Stimulated activated CD8-positive, alpha-beta memory T cell treated with anti-CD3 and anti-CD28 coated beads, Interleukin-7, amount 100 ng/mL, for 1 hour (primary cell): ENCODE data around the gene WNT1.
A peak's percentile ranks its signal among the peaks of the same experiment; 100 is the strongest.

Experiments
- DNase-seq, 2 donors: peaks; one replicate each; pipeline ENCODE4 v3.0.0-alpha.2; 2020; ENCODE audit warnings: low read depth in 2 of 2

Gene WNT1

GRCh38 chr12:48980953-48981756 is 3.0 kb downstream of the WNT1 start:
- DNase-seq, result no peak

DNA sequence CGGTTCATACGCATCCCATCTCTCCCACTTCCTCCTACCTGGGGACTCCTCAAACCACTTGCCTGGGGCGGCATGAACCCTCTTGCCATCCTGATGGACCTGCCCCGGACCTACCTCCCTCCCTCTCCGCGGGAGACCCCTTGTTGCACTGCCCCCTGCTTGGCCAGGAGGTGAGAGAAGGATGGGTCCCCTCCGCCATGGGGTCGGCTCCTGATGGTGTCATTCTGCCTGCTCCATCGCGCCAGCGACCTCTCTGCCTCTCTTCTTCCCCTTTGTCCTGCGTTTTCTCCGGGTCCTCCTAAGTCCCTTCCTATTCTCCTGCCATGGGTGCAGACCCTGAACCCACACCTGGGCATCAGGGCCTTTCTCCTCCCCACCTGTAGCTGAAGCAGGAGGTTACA is 3.6 kb downstream of the WNT1 start:
- no peak for DNase-seq

GRCh38 chr12:48982397-48983080 is 4.4 kb downstream of the WNT1 start:
- no peak for DNase-seq

- no peak for DNase-seq
Measured at GRCh38 chr12:48985475-48985897, 7.4 kb downstream of the WNT1 start.

GRCh38 chr12:48985901-48986300 is 7.8 kb downstream of the WNT1 start:
- DNase-seq, result no peak

DNA sequence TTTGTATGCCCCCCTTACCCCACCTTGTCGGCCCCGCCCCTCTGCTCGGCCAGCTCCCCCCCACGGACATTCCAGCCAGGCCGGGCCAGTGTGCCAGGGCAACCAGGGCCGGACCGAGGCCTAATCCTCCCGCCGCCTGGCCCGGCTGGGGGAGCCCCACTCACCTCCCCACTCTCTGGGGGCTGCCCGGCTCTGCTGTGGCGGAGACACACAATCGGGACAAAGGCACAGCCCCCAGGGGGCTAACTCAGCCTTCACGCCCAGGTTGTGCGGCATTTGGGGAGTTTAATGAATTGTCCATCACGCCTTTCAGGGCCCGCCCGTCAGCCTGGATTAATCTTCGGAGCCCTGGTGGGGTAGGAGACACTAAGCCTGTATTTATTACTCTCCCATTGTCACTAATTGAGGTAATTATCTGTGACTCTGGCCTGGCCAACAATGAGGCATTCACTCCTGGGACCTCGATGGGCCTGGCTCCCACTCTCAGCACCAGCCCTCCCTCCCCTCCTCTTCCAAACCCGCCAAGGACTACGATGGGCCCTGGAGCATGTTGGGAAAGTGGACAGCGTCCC is 8.7 kb downstream of the WNT1 start:
- no peak for DNase-seq

- peak in 1 of 2 donors; percentile 66 for DNase-seq
Measured at GRCh38 chr12:48988030-48988649, 10.0 kb downstream of the WNT1 start.

GRCh38 chr12:48990552-48990951 is 12.4 kb downstream of the WNT1 start:
- no peak for DNase-seq

DNA sequence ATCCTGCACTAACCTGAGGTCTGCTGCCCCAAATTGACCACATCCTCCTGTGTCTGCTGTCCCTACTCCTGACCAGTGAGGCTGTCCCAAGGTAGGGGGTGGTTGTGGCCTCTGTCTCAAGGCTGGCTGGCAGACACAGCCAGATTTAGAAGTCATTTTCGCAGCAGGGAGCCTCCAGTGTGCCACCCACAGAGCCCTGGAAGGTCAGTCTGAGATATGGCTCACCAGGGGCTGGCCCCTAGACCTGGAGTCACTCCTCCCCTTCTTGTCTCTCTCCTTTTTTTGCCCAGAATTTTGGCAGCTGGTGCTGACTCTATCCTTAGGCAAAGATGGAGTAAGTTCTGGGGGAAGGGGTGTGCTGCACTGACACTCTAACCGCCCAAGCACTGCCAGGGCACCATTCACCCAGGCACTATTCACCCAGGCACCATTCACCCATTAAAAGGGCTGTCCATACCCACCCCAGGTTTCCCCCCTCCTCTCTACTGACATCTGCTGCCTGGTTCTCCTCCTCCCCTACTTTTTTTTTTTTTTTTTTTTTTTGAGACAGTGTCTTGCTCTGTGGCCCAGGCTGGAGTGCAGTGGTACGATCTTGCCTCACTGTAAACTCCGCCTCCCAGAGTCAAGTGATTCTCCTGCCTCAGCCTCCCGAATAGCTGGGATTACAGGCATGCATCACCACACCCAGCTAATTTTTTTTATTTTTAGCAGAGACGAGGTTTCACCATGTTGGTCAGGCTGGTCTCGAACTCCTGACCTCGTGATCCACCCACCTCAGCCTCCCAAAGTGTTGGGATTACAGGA is 13.3 kb downstream of the WNT1 start:
- no peak for DNase-seq

GRCh38 chr12:48993787-48994186 is 15.7 kb downstream of the WNT1 start:
- DNase-seq, result no peak

GRCh38 chr12:48994224-48995085 is 16.3 kb downstream of the WNT1 start:
- DNase-seq, result no peak

DNA sequence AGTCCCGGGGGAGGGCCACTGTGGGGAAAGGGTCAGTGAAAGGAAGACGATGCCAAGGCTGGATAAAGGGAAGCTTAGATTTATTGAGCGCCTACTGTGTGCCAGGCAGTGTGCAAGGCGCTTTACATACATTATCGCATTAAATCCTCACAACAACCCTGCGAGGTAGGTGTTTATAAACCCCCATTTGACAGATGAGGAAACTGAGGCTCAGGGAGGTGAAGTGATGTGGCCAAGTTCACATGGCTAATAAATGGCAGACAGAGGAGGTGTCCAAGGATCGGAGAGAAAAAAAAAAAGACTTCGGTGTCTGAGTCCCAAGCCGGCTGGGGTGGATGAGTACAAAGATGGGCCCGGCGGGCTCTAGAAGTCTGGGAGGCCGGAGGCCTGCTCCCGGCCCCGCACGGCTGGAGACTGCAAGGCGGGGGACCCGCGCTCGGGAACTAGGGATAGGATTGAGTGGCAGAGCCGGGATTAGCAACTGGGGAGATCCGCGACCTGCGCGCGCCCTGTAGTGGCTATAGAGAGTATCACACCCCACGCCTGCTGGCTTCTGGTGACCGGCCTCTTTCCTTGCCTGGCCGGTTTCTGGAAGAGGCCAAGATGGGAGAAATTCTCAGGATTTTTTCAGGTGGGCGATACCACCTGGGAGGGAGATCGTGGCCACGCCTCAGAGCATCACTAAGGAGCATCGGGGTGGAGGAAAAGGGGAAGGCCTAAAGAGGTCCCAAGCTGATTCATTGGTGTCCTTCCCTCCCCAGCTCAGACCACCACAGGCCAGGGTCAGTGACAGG is 17.2 kb downstream of the WNT1 start:
- DNase-seq, result no peak

GRCh38 chr12:48996794-48997718 is 18.9 kb downstream of the WNT1 start:
- DNase-seq, result no peak

DNA sequence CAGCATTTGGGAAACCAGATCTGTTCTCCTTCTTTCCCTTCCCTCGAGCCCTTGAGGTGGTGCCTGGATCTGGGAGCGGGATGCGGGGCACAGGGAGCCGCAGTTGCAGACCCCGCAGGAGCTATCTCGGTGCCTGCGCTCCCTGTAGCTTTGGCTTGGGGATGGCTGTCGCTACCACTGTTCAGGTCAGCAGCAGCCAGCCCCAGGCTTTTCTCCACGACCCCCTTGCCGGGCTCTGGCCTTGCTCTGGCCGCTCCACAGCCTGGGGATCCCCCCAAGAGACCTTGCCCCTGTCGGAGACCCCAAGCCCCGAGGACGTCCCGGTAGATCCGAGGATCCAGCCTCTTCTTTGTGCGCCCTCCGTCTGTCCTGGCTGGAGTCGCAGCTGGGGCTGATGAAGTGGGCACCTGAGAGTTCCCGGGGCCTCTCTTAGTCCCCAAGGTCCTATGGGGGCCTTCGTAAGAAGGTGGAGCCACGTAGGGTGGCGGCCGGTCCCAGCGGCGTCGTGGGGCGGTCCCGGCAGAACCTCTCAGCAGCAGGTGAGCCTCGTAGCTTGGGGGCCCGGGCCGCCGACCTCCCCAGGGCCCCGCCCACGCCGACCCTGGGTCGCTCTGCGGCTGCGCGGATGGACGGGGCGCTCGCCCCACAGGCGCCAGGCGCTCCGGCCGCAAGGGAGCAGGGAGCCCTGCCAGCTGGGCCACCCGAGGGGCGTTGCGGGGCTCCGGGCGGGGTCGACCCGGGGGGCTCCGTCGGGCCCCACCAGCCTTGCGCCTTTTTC is 19.8 kb downstream of the WNT1 start:
- no peak for DNase-seq

- DNase-seq, result no peak
Measured at GRCh38 chr12:48998497-48999353, 20.6 kb downstream of the WNT1 start.

DNA sequence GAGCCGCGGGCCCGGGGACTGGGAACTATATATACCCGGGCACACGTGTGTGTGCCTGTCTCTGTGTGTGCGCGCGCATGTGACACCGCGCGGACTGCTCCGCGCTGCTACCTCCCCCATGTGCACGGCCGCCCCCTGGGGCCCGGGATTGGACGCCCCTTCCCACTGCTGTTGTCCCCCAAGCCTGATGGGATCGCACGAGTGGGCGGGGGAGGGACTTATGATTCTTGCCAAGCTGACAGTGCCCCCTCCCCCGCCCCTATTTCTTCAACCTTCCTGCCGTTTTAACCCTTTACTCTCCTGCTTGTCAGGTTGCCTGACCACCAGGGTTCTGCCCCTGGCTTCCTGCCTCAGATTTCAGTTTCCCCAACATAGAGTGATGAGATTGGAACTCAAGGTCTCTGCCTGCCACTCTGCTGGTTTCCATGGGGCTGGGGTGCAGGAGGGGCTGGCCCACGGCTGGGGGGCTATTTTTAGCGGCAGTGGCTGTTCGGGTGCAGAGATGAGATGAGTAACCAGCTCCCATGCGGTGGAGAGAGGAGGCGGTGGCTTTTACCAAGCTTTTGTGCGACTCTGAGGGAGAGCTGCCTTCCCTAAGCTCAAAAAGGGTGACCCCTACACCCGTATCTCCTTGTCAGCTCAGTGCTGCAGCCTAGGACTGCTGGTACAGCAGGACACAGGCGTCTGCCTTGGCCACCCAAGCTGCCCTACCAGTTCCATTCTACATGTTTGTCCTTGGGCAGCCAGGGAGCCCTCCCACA is 21.4 kb downstream of the WNT1 start, which contains the start of gene DDN:
TSS of gene DDN (minus strand) at position 5 of the 761 bp plus-strand sequence. CDS start 88 bp downstream, outside the sequence.
- no peak for DNase-seq
